Hepatocyte (in vitro differentiated cells): ENCODE measurements around the gene GPANK1.

Experiments
- CTCF ChIP-seq: fragments of 200-600 bp; sonication (generic); IDR thresholded peaks from 2 replicates; pipeline ENCODE4 v1.5.1; 2016; ENCODE audit warnings: antibody characterized with exemption, mild to moderate bottlenecking; ENCODE audit not compliant: poor library complexity
- EZH2 ChIP-seq: fragments of 200-600 bp; sonication (generic); IDR thresholded peaks from 2 replicates; pipeline ENCODE4 v1.6.1; 2016; ENCODE audit warnings: antibody characterized with exemption, mild to moderate bottlenecking, borderline replicate concordance
- EZH2phosphoT487 ChIP-seq: fragments of 200-600 bp; sonication (generic); IDR thresholded peaks from one replicate; pipeline ENCODE4 v1.6.1; 2018; ENCODE audit warnings: antibody characterized with exemption, mild to moderate bottlenecking, low read depth, moderate library complexity; ENCODE audit not compliant: unreplicated experiment, severe bottlenecking

- TF ChIP-seq CTCF = no peak
- no peak for TF ChIP-seq EZH2
- TF ChIP-seq EZH2phosphoT487 = no peak
Measured at GRCh38 chr6:31702819-31703716, 38.3 kb upstream of the GPANK1 start, which contains the start of gene ABHD16A.
